ENCODE data around the gene CHDH.

CHDH gene

GRCh38 chr3:53812434-53812833, 33.8 kb downstream of the CHDH start:
- TF ChIP-seq TAF1 (IDR thresholded peaks at IDR 0.05; ENCODE audit: borderline replicate concordance, low read depth, low read length), result no peak
- no peak for TF ChIP-seq POLR2AphosphoS5 (IDR thresholded peaks at IDR 0.05; ENCODE audit: low read depth, low read length)
- TF ChIP-seq POLR2A (IDR thresholded peaks at IDR 0.05; ENCODE audit: low read depth, low read length), result no peak
- FAIRE-seq (no peak), DNase-seq (ENCODE audit: insufficient read length) (no peak)

GRCh38 chr3:53811143-53811927, 34.9 kb downstream of the CHDH start:
- DNase-seq (ENCODE audit: insufficient read length), result no peak
- TF ChIP-seq POLR2AphosphoS5 (IDR thresholded peaks at IDR 0.05; ENCODE audit: low read depth, low read length), result no peak
- TF ChIP-seq POLR2A (IDR thresholded peaks at IDR 0.05; ENCODE audit: low read depth, low read length), result no peak
- no peak for TF ChIP-seq TAF1 (IDR thresholded peaks at IDR 0.05; ENCODE audit: borderline replicate concordance, low read depth, low read length)
- no peak for FAIRE-seq

GRCh38 chr3:53809764-53810400, 36.3 kb downstream of the CHDH start:
- FAIRE-seq (no peak), DNase-seq (ENCODE audit: insufficient read length) (no peak)
- TF ChIP-seq POLR2AphosphoS5 (IDR thresholded peaks at IDR 0.05; ENCODE audit: low read depth, low read length) (no peak), TAF1 (IDR thresholded peaks at IDR 0.05; ENCODE audit: borderline replicate concordance, low read depth, low read length) (no peak), POLR2A (IDR thresholded peaks at IDR 0.05; ENCODE audit: low read depth, low read length) (no peak)

GRCh38 chr3:53809267-53809666, 37.0 kb downstream of the CHDH start:
- no peak for FAIRE-seq
- DNase-seq (ENCODE audit: insufficient read length), result no peak
- no peak for TF ChIP-seq POLR2AphosphoS5 (IDR thresholded peaks at IDR 0.05; ENCODE audit: low read depth, low read length)
- no peak for TF ChIP-seq POLR2A (IDR thresholded peaks at IDR 0.05; ENCODE audit: low read depth, low read length)
- TF ChIP-seq TAF1 (IDR thresholded peaks at IDR 0.05; ENCODE audit: borderline replicate concordance, low read depth, low read length), result no peak

GRCh38 chr3:53808496-53808895, 37.7 kb downstream of the CHDH start:
- FAIRE-seq, result no peak
- no peak for DNase-seq (ENCODE audit: insufficient read length)
- no peak for TF ChIP-seq POLR2AphosphoS5 (IDR thresholded peaks at IDR 0.05; ENCODE audit: low read depth, low read length)
- TF ChIP-seq POLR2A (IDR thresholded peaks at IDR 0.05; ENCODE audit: low read depth, low read length), result no peak
- TF ChIP-seq TAF1 (IDR thresholded peaks at IDR 0.05; ENCODE audit: borderline replicate concordance, low read depth, low read length), result no peak

GRCh38 chr3:53807117-53807810, 39.0 kb downstream of the CHDH start:
- no peak for FAIRE-seq
- no peak for TF ChIP-seq POLR2A (IDR thresholded peaks at IDR 0.05; ENCODE audit: low read depth, low read length)
- TF ChIP-seq POLR2AphosphoS5 (IDR thresholded peaks at IDR 0.05; ENCODE audit: low read depth, low read length), result no peak
- DNase-seq (ENCODE audit: insufficient read length), result no peak

GRCh38 chr3:53806182-53807116, 39.8 kb downstream of the CHDH start:
- peak; percentile 45 for DNase-seq (ENCODE audit: insufficient read length)
- peak; percentile 91 for FAIRE-seq
- no peak for TF ChIP-seq POLR2A (IDR thresholded peaks at IDR 0.05; ENCODE audit: low read depth, low read length)
- no peak for TF ChIP-seq TAF1 (IDR thresholded peaks at IDR 0.05; ENCODE audit: borderline replicate concordance, low read depth, low read length)
- no peak for TF ChIP-seq POLR2AphosphoS5 (IDR thresholded peaks at IDR 0.05; ENCODE audit: low read depth, low read length)

- DNase-seq (ENCODE audit: insufficient read length) (no peak), FAIRE-seq (no peak)
- TF ChIP-seq TAF1 (IDR thresholded peaks at IDR 0.05; ENCODE audit: borderline replicate concordance, low read depth, low read length), result no peak
- no peak for TF ChIP-seq POLR2AphosphoS5 (IDR thresholded peaks at IDR 0.05; ENCODE audit: low read depth, low read length)
- no peak for TF ChIP-seq POLR2A (IDR thresholded peaks at IDR 0.05; ENCODE audit: low read depth, low read length)
Measured at GRCh38 chr3:53805463-53806159, 40.6 kb downstream of the CHDH start.

- peak; percentile 46 for DNase-seq (ENCODE audit: insufficient read length)
- peak; percentile 74 for FAIRE-seq
- TF ChIP-seq POLR2AphosphoS5 (IDR thresholded peaks at IDR 0.05; ENCODE audit: low read depth, low read length) (no peak), POLR2A (IDR thresholded peaks at IDR 0.05; ENCODE audit: low read depth, low read length) (no peak), TAF1 (IDR thresholded peaks at IDR 0.05; ENCODE audit: borderline replicate concordance, low read depth, low read length) (no peak)
Measured at GRCh38 chr3:53804697-53805462, 41.3 kb downstream of the CHDH start.

All from GM12892 (cell line).